NCI-H748 treated with DMSO at 0.1 percent for 48 hours (cell line): Measurements from ENCODE around the gene DNHD1.

Experiments used
- DNase-seq: peaks from one replicate; lab custom pipeline; 2025; lab: John Stamatoyannopoulos, UW

The DNHD1 gene

DNA sequence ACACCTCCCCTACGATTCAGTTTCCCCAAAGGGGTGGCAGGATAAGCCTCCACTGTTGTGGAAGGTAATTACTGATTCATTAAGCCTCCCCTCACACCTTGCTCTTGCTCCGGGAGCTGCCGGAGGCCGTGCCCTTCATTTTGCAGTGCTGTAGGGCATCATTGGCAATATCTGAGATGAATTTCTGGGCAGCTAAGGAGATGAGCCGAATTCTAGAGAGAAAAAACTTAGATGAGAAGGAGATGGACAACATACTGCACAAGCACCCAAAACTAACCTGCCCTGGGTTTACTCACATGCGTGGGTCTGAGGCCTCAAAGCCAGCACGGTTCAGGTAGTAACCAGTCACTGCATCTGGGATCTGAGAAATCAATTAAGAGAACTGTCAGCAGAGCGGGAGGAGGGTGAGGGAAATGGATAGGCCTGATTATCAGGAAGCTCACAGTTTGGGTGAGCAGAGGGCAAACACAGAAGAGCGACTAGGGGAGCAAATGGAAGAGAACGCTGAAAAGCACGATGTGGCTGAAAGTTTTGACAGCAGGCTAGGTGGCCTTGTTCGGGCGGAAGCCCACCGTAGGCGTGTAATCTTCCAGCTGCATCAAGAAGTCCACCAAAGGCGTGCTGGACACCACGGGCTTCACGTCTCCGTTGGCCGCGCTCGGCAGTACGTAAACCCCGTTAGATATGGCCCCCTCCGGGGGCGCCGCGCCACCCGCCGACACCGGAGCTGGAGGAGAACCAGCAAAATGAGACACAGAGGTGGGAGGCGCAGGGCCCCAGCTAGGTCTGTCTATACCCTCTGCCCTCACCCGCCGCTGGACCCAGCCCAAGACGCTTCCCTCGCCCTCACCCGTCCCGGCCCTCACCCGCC is 114.2 kb downstream of the DNHD1 start:
- DNase-seq: no peak

DNA sequence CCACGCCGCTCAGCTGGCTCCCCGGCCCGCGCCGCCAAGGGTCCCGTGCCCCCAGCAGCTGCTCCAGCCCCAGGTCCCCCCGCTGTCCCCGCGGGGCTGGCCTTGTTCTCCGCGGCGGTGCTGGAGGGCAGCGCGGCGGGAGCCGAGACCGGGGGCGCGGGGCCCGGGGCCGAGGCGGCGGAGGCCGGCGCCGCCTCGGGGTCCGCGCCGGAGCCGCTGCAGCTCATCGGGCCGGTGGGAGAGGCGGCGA is 114.8 kb downstream of the DNHD1 start:
- DNase-seq: no peak

DNA sequence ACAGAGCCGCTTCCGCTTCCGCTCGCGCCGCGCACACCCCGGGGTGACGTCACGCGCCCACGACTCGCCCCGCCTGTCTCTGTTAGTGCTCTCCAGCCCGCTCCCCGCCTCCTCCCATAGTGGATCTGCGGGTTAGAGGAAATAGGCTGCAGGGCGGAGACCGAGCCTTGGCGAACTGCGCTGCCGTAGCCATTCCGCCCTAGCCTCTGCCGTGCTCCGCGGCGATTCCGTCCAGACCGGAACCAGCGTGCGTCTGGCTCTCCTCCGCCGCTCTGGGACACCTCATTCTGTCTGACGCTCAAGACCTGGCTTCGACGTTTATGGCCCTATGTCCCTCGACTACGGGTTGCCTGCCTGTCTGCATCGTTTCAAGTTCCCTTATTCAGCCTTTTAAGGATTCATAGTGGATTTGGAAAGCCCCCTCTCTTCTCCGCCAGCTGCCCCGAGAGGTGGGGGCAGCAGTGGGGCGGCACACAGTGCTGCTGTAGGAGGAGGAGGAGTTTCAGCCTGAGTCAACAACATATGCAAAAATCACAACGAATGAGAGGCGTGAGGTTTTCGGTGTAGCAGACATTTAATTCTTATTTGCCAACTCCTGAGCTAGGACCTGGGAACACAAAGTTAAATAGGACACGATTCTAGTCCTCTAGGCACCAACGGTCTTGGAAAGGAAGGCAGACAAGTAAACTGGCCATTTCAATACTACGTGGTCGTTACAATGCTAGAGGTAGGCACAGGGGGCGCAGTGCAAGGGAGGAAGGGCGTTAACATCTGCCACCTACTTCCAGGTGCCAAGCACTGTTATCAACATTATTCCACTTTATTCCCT is 115.3 kb downstream of the DNHD1 start, which contains the start of gene TAF10:
Gene TAF10 (minus strand): TSS at position 4 of the 829 bp plus-strand sequence. CDS start 27 bp downstream, outside the sequence.
- DNase-seq: peak; percentile 92

DNA sequence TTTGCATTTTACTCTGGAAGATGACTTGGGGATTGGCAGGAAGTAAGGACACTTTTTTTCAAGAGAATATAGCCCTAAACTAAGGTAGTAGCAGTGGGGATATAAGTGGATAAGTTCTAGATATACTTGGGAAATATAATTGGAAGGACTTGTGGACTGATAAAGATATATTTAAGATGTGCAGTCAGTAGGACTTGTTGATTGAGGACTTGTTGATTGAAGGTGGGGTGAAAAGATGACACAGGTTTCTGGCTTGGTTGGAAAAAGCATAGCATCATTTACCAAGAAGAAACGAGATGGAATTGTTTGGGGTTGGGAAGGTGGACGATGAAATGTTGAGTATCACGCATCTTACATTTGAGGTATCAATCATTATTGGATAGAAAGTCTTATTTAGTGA is 116.4 kb downstream of the DNHD1 start:
- DNase-seq: no peak

DNA sequence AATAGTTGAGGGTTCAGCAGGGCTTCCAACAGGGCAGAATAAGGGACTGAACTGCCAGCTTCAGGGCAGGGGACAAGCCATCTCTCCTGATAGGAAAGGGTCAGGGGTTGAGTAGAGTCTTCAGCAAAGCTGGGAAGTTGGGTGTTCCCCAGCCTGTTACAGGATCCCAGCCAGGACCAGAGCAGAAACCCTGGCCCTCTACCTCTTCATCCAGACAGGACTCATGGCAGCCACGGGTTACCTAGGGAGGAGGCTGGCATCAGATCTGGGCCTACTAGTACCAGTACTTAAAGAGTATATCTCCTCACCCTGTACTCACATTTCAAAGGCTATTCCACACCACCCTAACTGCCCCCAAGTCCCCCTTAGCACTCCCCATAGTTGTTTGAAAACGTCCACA is 117.4 kb downstream of the DNHD1 start:
- no peak for DNase-seq

DNA sequence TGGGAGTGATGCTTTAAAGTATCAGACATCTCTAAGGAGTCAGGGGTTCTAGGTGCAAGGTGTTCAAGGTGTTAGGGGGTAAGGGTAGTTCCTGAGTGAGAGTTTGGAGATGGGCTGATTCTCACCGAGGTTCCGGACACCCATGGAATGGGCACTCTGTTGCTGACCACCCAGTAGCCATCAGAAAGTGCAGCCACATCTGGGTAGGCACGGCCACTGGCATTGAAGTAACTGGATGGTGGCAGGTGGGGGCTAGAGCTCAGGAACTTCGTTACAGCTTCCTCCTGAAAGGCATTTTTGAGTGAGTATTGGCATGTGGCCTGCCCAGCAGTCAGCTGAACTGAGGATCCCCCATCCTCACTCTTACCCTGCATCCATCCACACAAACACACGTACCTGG is 118.0 kb downstream of the DNHD1 start:
- DNase-seq: no peak

DNA sequence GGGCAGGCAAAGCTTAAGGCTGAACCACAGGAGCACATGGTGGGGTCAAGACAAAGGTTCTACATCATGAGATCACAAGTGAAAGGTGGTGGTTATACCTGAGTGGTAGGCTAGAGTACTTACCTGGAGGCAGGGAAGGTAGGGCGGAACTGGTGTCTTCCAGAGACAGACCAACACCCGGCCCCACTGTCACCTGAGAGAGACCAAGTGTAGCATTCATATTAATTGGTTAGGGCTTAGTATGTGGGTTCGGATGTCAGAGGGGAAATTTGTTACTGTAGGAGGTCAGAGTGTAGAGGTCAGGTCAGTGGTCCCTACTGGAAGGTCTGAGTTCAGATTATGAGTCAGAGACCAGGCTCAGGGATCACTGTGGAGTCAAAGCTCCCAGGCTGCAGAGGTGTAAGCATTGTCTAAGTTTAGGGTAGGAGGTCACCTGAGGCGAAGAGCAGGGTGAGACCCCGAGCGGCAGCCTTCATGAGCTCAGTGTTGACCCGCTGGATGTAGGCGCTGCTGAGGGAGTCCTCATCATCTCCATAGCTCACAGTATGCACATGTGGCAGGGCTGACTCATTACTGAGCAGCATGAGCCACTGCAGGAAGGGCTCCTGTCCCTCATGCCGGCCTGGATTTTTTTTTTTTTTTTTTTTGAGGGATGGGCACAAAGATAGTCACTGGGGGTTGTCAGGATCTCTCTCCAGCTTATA is 119.0 kb downstream of the DNHD1 start:
- DNase-seq: no peak

DNA sequence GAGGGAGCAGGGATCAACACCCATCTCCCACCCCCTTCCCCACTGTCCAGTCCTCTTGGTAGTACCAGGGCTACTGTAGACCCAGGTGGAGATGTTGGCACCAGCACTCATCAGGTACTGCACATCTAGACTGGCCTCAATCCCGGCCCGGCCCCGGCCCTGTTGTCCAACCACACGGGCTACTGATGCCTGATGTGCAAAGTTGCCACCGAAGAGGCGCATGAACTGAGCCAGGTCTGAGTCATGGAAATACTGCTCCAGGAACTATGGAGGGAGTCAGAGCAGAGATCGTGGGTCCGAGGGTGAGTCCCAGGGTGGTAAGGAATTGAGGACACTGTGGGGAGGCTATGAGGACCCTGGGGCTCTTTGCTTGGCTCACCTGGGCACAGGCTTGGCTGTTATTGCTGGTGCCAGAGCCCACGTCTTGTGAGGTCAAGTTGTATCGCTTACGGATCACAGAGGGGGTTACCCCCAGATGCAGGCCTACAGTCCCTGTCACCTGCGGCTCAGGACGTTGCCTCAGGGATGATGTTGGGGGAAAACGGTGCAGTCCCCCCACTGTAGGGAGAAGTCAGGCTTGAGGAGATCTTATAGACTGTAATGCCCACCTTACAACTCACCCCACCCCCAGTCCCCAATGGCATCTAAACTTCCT is 119.6 kb downstream of the DNHD1 start:
- DNase-seq: no peak

DNA sequence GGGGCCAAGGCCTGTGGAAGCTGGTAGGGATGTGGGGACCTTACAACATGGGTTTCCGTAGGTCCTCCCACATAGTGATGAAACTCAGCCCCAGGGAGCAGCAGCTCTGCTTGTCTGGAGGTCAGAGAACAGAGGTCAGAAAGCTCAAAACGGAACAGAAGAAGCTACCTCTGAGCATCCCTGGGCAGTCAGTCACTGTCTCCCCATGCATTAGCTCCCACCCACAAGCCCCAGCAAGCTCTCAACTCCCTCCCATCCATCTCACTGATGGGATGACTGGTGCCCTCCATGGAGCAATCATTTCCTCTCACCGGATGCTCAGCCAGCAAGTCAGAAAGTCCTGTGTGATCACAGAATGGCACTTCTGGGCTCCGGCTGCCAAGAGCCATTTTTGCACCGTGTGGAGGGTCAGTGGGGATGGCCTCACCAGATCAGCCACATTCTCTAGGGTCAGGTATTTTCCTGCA is 120.3 kb downstream of the DNHD1 start:
- DNase-seq: no peak

DNA sequence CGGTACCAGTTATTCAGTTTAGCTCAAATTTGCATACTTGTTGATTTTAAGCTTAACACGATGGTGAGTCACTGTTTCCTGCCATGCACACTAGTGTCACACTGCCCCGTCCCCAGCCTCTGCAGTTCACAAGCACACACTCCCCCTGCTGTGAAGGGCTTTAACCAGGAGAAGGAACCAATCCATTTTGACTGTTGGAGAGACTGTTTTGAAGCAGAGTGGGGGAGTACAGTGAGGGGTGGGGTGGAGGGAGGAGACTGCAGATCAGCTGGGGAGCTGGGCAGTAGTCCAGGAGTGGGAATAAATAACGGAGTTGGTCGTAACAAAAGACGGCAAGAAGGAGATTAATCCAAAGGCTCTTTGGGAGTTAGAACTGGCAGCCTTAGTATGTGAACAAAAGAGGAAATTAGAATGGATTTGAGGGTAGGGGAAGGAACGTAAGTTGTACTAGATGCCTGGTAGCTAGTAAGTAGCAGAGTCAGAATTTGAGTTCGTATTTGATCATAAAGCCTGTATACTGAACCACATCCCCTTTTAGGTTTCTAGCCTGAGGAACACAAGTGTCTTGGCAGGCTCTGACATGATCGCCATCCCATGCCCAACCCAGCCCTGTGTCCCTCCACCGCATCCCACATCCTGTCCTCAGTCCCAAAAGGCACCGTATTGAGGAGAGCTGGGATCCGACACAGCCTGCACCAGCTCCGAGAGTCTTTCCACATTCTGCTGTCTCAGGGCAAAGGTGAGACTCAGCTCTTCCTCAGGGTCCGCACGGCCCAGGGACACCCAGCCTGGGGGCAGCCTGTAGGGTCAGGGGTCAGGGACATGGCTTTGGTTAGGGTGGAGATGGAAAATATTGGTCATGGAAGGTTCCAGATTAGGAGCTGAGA is 121.3 kb downstream of the DNHD1 start:
- DNase-seq: no peak

DNA sequence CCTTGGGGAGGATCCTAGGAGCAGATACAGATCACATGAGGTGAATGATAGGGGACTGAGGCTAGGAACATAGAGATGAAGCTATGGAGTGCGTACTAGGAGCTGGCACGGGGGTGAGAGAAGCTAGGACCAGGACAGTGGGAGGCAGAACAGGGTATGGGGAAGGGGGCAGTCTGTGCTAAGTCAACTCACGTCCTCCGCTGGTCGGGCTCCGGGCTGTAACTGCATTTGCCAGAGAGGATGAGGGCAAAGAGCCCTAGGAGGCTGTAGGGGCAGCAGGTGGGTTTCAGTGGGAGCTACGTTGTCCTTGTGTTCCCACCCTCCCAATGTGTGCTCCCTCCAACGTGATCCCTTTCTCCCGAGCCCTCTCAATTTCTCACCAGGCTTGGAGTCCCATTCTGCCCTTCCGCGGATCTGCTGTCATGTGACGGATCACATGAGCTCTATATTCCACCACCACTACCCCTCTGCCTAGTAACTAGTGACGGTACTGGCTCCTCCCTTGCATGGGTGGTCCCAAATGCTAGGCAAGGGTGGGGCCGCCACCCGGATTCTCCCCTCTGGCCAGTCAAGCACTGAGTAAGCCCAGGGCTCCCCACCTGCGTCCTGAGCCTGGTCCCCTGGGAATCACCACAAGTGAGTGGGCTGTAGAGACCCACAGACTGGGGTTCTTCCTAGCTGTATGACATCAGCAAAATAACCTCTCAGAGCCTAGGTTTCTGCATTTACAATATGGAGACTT is 122.1 kb downstream of the DNHD1 start, which contains the start of gene TPP1:
Gene TPP1 (minus strand): TSS at position 419 of the 742 bp plus-strand sequence. CDS start 22 bp downstream, at position 397.
- peak; percentile 89 for DNase-seq

DNA sequence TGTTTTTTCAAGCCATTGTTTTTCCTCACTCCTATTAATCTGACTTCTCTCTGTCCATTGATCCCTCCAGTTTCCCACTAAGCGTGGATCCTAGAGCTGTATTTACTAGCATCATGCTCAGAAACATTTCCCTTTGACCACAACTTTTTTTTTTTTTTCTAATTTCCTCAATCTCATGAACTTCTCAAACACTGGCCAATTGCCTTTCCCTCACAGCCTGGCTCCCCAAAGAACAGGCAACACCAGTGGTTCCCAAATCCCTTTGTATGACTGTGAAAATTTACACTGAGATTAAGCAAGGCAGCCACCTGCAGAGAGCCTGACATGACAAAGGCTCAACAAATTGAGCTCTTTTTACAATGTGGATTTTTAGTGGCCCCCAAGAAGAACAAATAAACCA is 123.6 kb downstream of the DNHD1 start:
- DNase-seq: no peak
